Measurements from ENCODE around the gene C5orf34. TPM values are rescaled to one million over a fixed set of nuclear protein-coding genes. Genes with fewer than 3 reads are reported as not detected.
"Not testable (repeated sequence)": the region's sequence is repeated elsewhere in the genome, so short reads cannot be mapped to it uniquely, and the experiment has no call there.

The C5orf34 gene
- total RNA-seq, 4 donors from 2014 or later, result 0.87 to 5.1 (median 1.9) TPM

DNA sequence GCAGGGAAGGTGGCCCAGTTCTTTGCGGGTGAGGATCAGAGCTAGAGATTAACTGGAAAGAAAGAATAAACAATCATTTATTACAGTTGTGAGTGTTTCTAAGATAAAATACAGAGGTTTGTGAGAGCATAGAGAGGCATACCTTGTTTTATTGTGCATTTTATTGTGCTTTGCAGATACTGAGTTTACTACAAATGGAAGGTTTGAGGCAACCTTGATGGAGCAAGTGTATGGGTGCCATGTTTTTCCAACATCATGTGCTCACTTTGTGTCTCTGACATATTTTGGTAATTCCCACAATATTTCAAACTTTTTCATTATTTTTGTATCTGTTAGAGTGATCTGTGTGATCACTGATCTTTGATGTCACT lies 715 bp upstream of the C5orf34 start:
- Histone ChIP-seq H3K36me3 (no peaks in the 10 kb centered on the region), H3K9me3 (no peaks in the 10 kb centered on the region), H3K4me3 (peak overlapping the region; percentile 30 to 75 (median 70)), H3K27me3 (no peaks in the 10 kb centered on the region), H3K27ac (peak overlapping the region; percentile 82 to 94 (median 90)), H3K4me1 (peaks cover 0 to 32% (median 12%) of the 10 kb centered on the region in 3 donors)
- WGBS, 2 donors, result 6 to 20% methylated on average over 1 of the region's 1 CpG
- DNase-seq, result no peak
- intact Hi-C loops (cut with DNase I), result no loop called here
- TF ChIP-seq POLR2A (IDR thresholded peaks at IDR 0.05), result no peak
- TF ChIP-seq, protein P1, sequence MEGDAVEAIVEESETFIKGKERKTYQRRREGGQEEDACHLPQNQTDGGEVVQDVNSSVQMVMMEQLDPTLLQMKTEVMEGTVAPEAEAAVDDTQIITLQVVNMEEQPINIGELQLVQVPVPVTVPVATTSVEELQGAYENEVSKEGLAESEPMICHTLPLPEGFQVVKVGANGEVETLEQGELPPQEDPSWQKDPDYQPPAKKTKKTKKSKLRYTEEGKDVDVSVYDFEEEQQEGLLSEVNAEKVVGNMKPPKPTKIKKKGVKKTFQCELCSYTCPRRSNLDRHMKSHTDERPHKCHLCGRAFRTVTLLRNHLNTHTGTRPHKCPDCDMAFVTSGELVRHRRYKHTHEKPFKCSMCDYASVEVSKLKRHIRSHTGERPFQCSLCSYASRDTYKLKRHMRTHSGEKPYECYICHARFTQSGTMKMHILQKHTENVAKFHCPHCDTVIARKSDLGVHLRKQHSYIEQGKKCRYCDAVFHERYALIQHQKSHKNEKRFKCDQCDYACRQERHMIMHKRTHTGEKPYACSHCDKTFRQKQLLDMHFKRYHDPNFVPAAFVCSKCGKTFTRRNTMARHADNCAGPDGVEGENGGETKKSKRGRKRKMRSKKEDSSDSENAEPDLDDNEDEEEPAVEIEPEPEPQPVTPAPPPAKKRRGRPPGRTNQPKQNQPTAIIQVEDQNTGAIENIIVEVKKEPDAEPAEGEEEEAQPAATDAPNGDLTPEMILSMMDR (IDR thresholded peaks at IDR 0.05), result no peak

DNA sequence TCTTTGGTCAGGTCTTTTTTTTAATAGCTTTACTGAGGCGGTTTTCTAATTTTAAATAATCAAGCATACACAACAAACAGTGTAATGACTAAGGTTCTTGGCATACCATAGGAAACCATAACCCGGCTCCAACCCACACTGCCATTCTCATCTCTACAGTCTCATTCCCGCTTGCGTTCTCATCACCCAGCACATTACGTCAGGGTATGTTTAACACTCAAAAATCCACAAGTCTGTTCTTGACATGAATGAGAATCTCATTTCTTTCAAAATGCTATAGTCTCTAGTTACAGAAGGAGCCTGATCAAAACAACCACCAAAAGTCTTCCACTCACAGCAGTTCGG lies 505 bp downstream of the C5orf34 start:
- no peaks in the 10 kb centered on the region for H3K9me3 ChIP-seq
- intact Hi-C loops (cut with DNase I), result no loop called here
- no peak for DNase-seq
- 0 to 1% methylated on average over 6 of the region's 6 CpGs for WGBS, 2 donors
- H3K4me1 ChIP-seq, result peaks cover 0 to 32% (median 12%) of the 10 kb centered on the region in 3 donors
- H3K27me3 ChIP-seq, result no peaks in the 10 kb centered on the region
- peak overlapping the region; percentile 82 to 94 (median 90) for H3K27ac ChIP-seq
- H3K4me3 ChIP-seq, result peak overlapping the region; percentile 30 to 75 (median 70)
- TF ChIP-seq, protein P1 (IDR thresholded peaks at IDR 0.05), result no peak
- no peak for TF ChIP-seq POLR2A (IDR thresholded peaks at IDR 0.05)
- H3K36me3 ChIP-seq, result no peaks in the 10 kb centered on the region

- Histone ChIP-seq H3K27me3 (no peaks in the 10 kb centered on the region), H3K4me3 (peak overlapping the region; percentile 30 to 75 (median 70)), H3K4me1 (peaks cover 0 to 32% (median 12%) of the 10 kb centered on the region in 3 donors), H3K9me3 (no peaks in the 10 kb centered on the region), H3K27ac (peak overlapping the region in 2 of 4 donors; percentile 92 to 94), H3K36me3 (no peaks in the 10 kb centered on the region)
- 7 to 17% methylated on average over 4 of the region's 4 CpGs for WGBS, 2 donors
- intact Hi-C loops (cut with DNase I), result no loop called here
- DNase-seq, result no peak
- no peak for TF ChIP-seq POLR2A (IDR thresholded peaks at IDR 0.05)
- TF ChIP-seq, protein P1 (IDR thresholded peaks at IDR 0.05), result no peak
Observed at GRCh38 chr5:43514025-43514424, 923 bp downstream of the C5orf34 start.

- H3K36me3 ChIP-seq; H3K27ac ChIP-seq; intact Hi-C loops (cut with DNase I); H3K27me3 ChIP-seq; H3K4me3 ChIP-seq; DNase-seq; H3K9me3 ChIP-seq: not testable (repeated sequence)
- H3K4me1 ChIP-seq, result peaks cover 0 to 24% (median 12%) of the 10 kb centered on the region in 3 donors
- no CpG with 5 or more reads among the region's 36 CpGs for WGBS, 2 donors
Observed at GRCh38 chr5:43511062-43511461, 3.9 kb downstream of the C5orf34 start.

DNA sequence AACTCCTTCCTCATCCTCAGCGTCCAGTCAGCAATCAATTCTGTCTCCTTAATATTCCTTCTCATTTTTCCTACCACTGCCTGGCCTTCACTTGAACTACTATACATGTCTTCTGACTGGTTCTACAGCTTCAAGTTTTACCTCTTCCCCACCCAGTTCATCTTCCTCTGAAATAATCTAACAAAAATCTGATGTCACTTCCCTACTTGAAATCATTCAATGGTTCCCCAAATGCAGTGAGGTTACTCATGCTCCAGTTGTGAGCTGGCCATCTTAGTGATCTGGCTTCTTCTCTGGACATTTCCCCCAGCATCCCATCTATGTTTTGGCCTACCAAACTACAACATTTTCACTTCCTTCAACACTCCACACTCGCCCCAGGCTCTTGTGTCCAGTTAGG lies 16.4 kb downstream of the C5orf34 start:
- Histone ChIP-seq H3K36me3 (peaks cover 0 to 7% (median 0%) of the 10 kb centered on the region in 3 donors), H3K4me3 (no peak overlapping the region), H3K9me3 (no peaks in the 10 kb centered on the region), H3K27me3 (no peaks in the 10 kb centered on the region), H3K27ac (no peak overlapping the region), H3K4me1 (no peaks in the 10 kb centered on the region)
- TF ChIP-seq POLR2A (IDR thresholded peaks at IDR 0.05), result no peak
- TF ChIP-seq, protein P1 (IDR thresholded peaks at IDR 0.05), result no peak
- intact Hi-C loops (cut with DNase I), result no loop called here
- DNase-seq, result no peak
- 85 to 94% methylated on average over 2 of the region's 2 CpGs for WGBS, 2 donors
